ENCODE measurements around the gene KCNK16. TPM values are rescaled to one million over a fixed set of nuclear protein-coding genes. Genes with fewer than 3 reads are reported as not detected.

The KCNK16 gene
- total and polyA plus RNA-seq, 2 of the 13 experiments (the other 11 are each of a cell fraction or from before 2014, with no cell fraction given), result not detected

GRCh38 chr6:39298061-39298460 lies 24.4 kb downstream of the KCNK16 start (continued):
- TF ChIP-seq ZNF512 (CRISPR knock-in tag; IDR thresholded peaks at IDR 0.05) (no peak), SMYD3 (CRISPR knock-in tag; IDR thresholded peaks at IDR 0.05) (no peak), MTA1 (CRISPR knock-in tag; IDR thresholded peaks at IDR 0.05; ENCODE audit: borderline replicate concordance) (peak; percentile 74; the same call in 1 of the 2 replicates), ZNF207 (IDR thresholded peaks at IDR 0.05; ENCODE audit: borderline replicate concordance) (no peak), ZBTB26 (CRISPR knock-in tag; IDR thresholded peaks at IDR 0.05; ENCODE audit: borderline replicate concordance) (no peak), AKAP8 (CRISPR knock-in tag; IDR thresholded peaks at IDR 0.05) (no peak), ZNF883 (CRISPR knock-in tag; IDR thresholded peaks at IDR 0.05; ENCODE audit: not compliant biosample characterization) (no peak), ZNF761 (CRISPR knock-in tag; conservative IDR thresholded peaks at IDR 0.05) (no peak), WIZ (CRISPR knock-in tag; IDR thresholded peaks at IDR 0.05) (0 out of 2 replicates have a peak, but pooled peaks have one; percentile 24), MYC (CRISPR knock-in tag; IDR thresholded peaks at IDR 0.05; ENCODE audit: borderline replicate concordance) (no peak), ZBTB33 (CRISPR knock-in tag; IDR thresholded peaks at IDR 0.05) (no peak), ZSCAN25 (CRISPR knock-in tag; IDR thresholded peaks at IDR 0.05) (no peak), THAP11 (CRISPR knock-in tag; IDR thresholded peaks at IDR 0.05) (0 out of 2 replicates have a peak, but pooled peaks have one; percentile 31), NRL (CRISPR knock-in tag; IDR thresholded peaks at IDR 0.05; ENCODE audit: borderline replicate concordance) (no peak), KLF13 (CRISPR knock-in tag; IDR thresholded peaks at IDR 0.05) (no peak), MTF1 (CRISPR knock-in tag; IDR thresholded peaks at IDR 0.05) (no peak), ZNF564 (CRISPR knock-in tag; IDR thresholded peaks at IDR 0.05) (no peak), RBAK (CRISPR knock-in tag; IDR thresholded peaks at IDR 0.05) (no peak)

Measured in HepG2 (cell line).